MM.1S (cell line): ENCODE data around the gene SLFN13.
A peak's percentile ranks its signal among the peaks of the same experiment; 100 is the strongest.
"Not testable (repeated sequence)": the region's sequence is repeated elsewhere in the genome, so short reads cannot be mapped to it uniquely, and the experiment has no call there.

Experiments used
- DNase-seq: peaks from one replicate; pipeline ENCODE4 v3.0.0-alpha.2; 2015
- H2AFZ ChIP-seq: fragments of 300-600 bp; sonication (generic); 2 replicates; pipeline ENCODE4 v1.6.0; 2016; ENCODE audit warnings: antibody characterized with exemption, low read length
- H3F3A ChIP-seq: fragments of 300-600 bp; sonication (generic); 2 replicates; pipeline ENCODE4 v1.6.1; 2016; ENCODE audit warnings: mild to moderate bottlenecking, antibody characterized with exemption, low read length, moderate library complexity, mixed read lengths; ENCODE audit not compliant: insufficient read depth
- H3K27ac ChIP-seq: fragments of 300-600 bp; sonication (generic); 2 replicates; pipeline ENCODE4 v1.5.1; 2016; ENCODE audit warnings: mild to moderate bottlenecking, low read length
- H3K27me3 ChIP-seq: fragments of 300-600 bp; sonication (generic); replicated peaks from 2 replicates; pipeline ENCODE4 v1.6.0; 2016; ENCODE audit warnings: low read length; ENCODE audit not compliant: insufficient read depth
- H3K36me3 ChIP-seq: fragments of 300-600 bp; sonication (generic); replicated peaks from 2 replicates; pipeline ENCODE4 v1.6.1; 2016; ENCODE audit warnings: mild to moderate bottlenecking, low read length, mixed read lengths; ENCODE audit not compliant: insufficient read depth
- H3K4me1 ChIP-seq: fragments of 300-600 bp; sonication (generic); 2 replicates; pipeline ENCODE4 v1.6.1; 2016; ENCODE audit warnings: low read length, mixed read lengths
- H3K4me2 ChIP-seq: fragments of 300-600 bp; sonication (generic); 2 replicates; pipeline ENCODE4 v1.6.0; 2016; ENCODE audit warnings: low read depth, low read length
- H3K4me3 ChIP-seq: fragments of 300-600 bp; sonication (generic); 2 replicates; pipeline ENCODE4 v1.5.1; 2016; ENCODE audit warnings: low read length, mixed read lengths
- H3K79me2 ChIP-seq: fragments of 300-600 bp; sonication (generic); 2 replicates; pipeline ENCODE4 v1.6.1; 2016; ENCODE audit warnings: mixed run types, low read length, mixed read lengths
- H3K9ac ChIP-seq: fragments of 300-600 bp; sonication (generic); 2 replicates; pipeline ENCODE4 v1.6.1; 2016; ENCODE audit warnings: low read length, mixed read lengths
- H3K9me2 ChIP-seq: fragments of 300-600 bp; sonication (generic); replicated peaks from 2 replicates; pipeline ENCODE4 v1.6.1; 2016; ENCODE audit warnings: mild to moderate bottlenecking, low read length, mixed read lengths; ENCODE audit not compliant: insufficient read depth
- H3K9me3 ChIP-seq: fragments of 300-600 bp; sonication (generic); replicated peaks from 2 replicates; pipeline ENCODE4 v1.6.1; 2016; ENCODE audit warnings: mild to moderate bottlenecking, low read length, mixed read lengths; ENCODE audit not compliant: insufficient read depth
- H4K20me1 ChIP-seq: fragments of 300-600 bp; sonication (generic); 2 replicates; pipeline ENCODE4 v1.6.1; 2016; ENCODE audit warnings: mild to moderate bottlenecking, low read length, moderate library complexity, mixed read lengths; ENCODE audit not compliant: insufficient read depth
- CTCF ChIP-seq: fragments of 300-600 bp; sonication (generic); IDR thresholded peaks from 2 replicates; pipeline ENCODE4 v1.5.1; 2016; ENCODE audit warnings: antibody characterized with exemption, low read length, mixed read lengths
- EZH2 ChIP-seq: fragments of 300-600 bp; sonication (generic); optimal IDR thresholded peaks from 2 replicates; pipeline ENCODE3; 2017; ENCODE audit warnings: low read depth, mild to moderate bottlenecking, antibody characterized with exemption, low read length, mixed read lengths
- EZH2phosphoT487 ChIP-seq: fragments of 300-600 bp; sonication (generic); IDR thresholded peaks from 2 replicates; pipeline ENCODE4 v1.6.1; 2018; ENCODE audit warnings: antibody characterized with exemption, low read length

SLFN13 gene

DNA sequence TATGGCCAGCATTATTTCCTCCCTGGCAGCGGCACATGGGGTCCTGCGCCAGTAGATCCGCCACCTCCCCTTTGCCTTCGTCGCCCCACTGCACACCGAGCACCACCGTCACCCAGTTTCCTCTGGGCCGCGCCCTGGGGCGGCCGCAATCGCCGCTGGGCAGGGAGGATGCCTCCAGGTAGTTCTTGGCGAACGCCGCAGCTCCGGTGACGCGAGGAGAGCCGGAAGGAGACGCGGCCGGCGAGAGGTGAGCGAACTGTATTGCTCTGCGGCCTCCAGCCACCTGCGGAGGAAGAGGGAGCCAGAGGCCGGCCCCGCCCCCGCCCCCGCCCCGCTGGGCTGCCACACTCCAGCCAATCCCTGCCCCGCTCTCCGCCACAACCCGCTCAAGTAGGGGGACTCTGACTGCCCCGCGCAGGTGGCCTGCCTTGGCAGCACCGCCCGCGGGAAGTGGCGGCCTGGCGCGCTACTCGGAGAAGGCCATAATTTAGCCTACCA is 11.8 kb upstream of the SLFN13 start:
- H3K4me2 ChIP-seq = peak overlapping the region; percentile 60
- H3K9ac ChIP-seq = peak overlapping the region; percentile 34; the same call in 1 of the 2 replicates

GRCh38 chr17:35454035-35454434 is 5.5 kb upstream of the SLFN13 start:
- H3K9ac ChIP-seq, DNase-seq, H3K27me3 ChIP-seq, H3K27ac ChIP-seq, H3K4me2 ChIP-seq, H2AFZ ChIP-seq, H3K79me2 ChIP-seq, H3K4me3 ChIP-seq, H3F3A ChIP-seq, H3K4me1 ChIP-seq, H3K9me3 ChIP-seq, H4K20me1 ChIP-seq, H3K9me2 ChIP-seq, H3K36me3 ChIP-seq: not testable (repeated sequence)

More for the DNA sequence above, 11.8 kb upstream of the SLFN13 start:
- peak; percentile 95 for DNase-seq
- Histone ChIP-seq H3K9me3 (no peaks in the 10 kb centered on the region), H3K4me3 (peak overlapping the region; percentile 46), H3K9me2 (no peaks in the 10 kb centered on the region), H3K27ac (peak overlapping the region; percentile 64; the same call in 1 of the 2 replicates), H2AFZ (peak overlapping the region; percentile 71), H3K4me1 (peaks cover 10% of the 10 kb centered on the region), H3K36me3 (no peaks in the 10 kb centered on the region), H3F3A (peaks cover 3% of the 10 kb centered on the region; the same call in 1 of the 2 replicates), H3K79me2 (no peaks in the 10 kb centered on the region), H3K27me3 (no peaks in the 10 kb centered on the region), H4K20me1 (no peaks in the 10 kb centered on the region)
- TF ChIP-seq EZH2phosphoT487 (no peak), EZH2 (no peak), CTCF (no peak)

GRCh38 chr17:35453171-35453570 is 4.6 kb upstream of the SLFN13 start:
- H3K9me2 ChIP-seq = no peaks in the 10 kb centered on the region
- H3K79me2 ChIP-seq = no peaks in the 10 kb centered on the region
- no peak overlapping the region for H3K4me2 ChIP-seq
- H3K4me3 ChIP-seq = no peak overlapping the region
- TF ChIP-seq EZH2phosphoT487 (no peak), CTCF (no peak), EZH2 (no peak)
- H3K4me1 ChIP-seq = no peaks in the 10 kb centered on the region
- no peak overlapping the region for H3K9ac ChIP-seq
- no peak for DNase-seq
- H3K27me3 ChIP-seq = no peaks in the 10 kb centered on the region
- no peaks in the 10 kb centered on the region for H4K20me1 ChIP-seq
- no peak overlapping the region for H3K27ac ChIP-seq
- H3K36me3 ChIP-seq = no peaks in the 10 kb centered on the region
- no peaks in the 10 kb centered on the region for H3K9me3 ChIP-seq
- H3F3A ChIP-seq = peaks cover 4% of the 10 kb centered on the region
- H2AFZ ChIP-seq = no peak overlapping the region

DNA sequence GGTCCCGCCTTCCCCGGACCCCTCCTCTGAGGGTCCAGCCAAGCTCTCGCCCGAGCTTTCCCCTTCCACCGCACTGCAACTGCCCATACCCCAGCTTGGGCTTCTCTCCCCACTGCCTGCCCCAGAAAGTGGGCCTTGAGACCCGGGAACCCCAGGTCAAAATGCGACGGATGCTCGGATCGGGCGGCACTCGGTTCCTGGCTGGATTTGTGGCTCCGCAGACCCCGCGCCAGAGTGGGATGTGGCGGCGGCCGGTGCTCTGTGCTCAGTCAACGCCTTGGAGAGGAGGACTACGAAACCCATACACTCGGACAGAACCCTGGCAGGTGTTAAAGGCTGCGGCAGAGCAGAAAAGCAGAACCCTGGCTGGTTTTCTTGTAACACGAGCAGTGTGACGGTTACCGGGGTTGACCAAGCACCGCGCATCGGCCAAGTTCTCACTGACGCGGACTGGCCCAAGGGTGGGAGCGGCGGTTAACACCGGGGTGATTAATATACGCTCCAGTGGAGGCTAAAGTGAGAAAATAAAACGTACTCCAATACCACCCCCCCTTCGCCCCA is 885 bp upstream of the SLFN13 start:
- DNase-seq = peak; percentile 37
- no peaks in the 10 kb centered on the region for H3K27me3 ChIP-seq
- H3K9me3 ChIP-seq = no peaks in the 10 kb centered on the region
- peak overlapping the region; percentile 97; the same call in 1 of the 2 replicates for H3K9ac ChIP-seq
- peak overlapping the region; percentile 96 for H2AFZ ChIP-seq
- TF ChIP-seq CTCF = no peak
- 0 out of 2 replicates have a peak, but pooled peaks cover 3% of the 10 kb centered on the region for H3K4me1 ChIP-seq
- no peaks in the 10 kb centered on the region for H3K36me3 ChIP-seq
- H3F3A ChIP-seq = peaks cover 9% of the 10 kb centered on the region
- no peaks in the 10 kb centered on the region for H3K9me2 ChIP-seq
- peak overlapping the region; percentile 93; the same call in 1 of the 2 replicates for H3K4me2 ChIP-seq
- peak overlapping the region; percentile 93; the same call in 1 of the 2 replicates for H3K4me3 ChIP-seq
- H3K79me2 ChIP-seq = peaks cover 28% of the 10 kb centered on the region
- peak overlapping the region; percentile 96; the same call in 1 of the 2 replicates for H3K27ac ChIP-seq
- no peaks in the 10 kb centered on the region for H4K20me1 ChIP-seq
